GM10248 (cell line): ENCODE results near the gene CITED4.

ENCODE experiments used
- CTCF ChIA-PET: fragments of 300-600 bp; sonication (Branson Sonifier 250); formaldehyde crosslinking; extraction: SDS; loops from one replicate; lab custom pipeline; 2021; ENCODE audit warnings: antibody characterized with exemption; lab: Yijun Ruan, JAX
- POLR2A ChIA-PET: fragments of 350-650 bp; sonication (Branson Sonifier 250); formaldehyde crosslinking; extraction: SDS; loops from one replicate; lab custom pipeline; 2020; ENCODE audit warnings: antibody characterized with exemption; lab: Yijun Ruan, JAX
- DNase-seq: peaks from one replicate; pipeline ENCODE4 v3.0.0; 2012; ENCODE audit errors: extremely low spot score
- CTCF ChIP-seq: IDR thresholded peaks from 2 replicates; pipeline ENCODE4 v1.5.1; 2012; ENCODE audit warnings: mild to moderate bottlenecking, low read depth; ENCODE audit errors: extremely low read depth, missing control alignments, control extremely low read depth

Gene CITED4

GRCh38 chr1:40839943-40840335, 22.2 kb downstream of the CITED4 start:
- DNase-seq: no peak
- ChIA-PET CTCF (interaction anchor here (1.0 to 2.8 kb wide), 2 partner anchors 9 to 66 kb away, joined by 4 to 9 read pairs; no protein-coding TSS in a partner anchor), POLR2A (no interaction called here)
- no peak for TF ChIP-seq CTCF

- CTCF ChIA-PET: interaction anchor here (1.0 to 2.8 kb wide), 3 partner anchors 10 to 65 kb away, joined by 3 to 9 read pairs (median 4); no protein-coding TSS in a partner anchor
- TF ChIP-seq CTCF: no peak
- POLR2A ChIA-PET: no interaction called here
- DNase-seq: no peak
Measured at GRCh38 chr1:40838980-40839942, 22.9 kb downstream of the CITED4 start.

- TF ChIP-seq CTCF: no peak
- ChIA-PET POLR2A (no interaction called here), CTCF (interaction anchor here (1.2 to 2.8 kb wide), 2 partner anchors 11 to 13 kb away, joined by 3 to 9 read pairs; no protein-coding TSS in a partner anchor)
- no peak for DNase-seq
Measured at GRCh38 chr1:40838045-40838979, 23.9 kb downstream of the CITED4 start.

- ChIA-PET POLR2A (no interaction called here), CTCF (interaction anchor here (1.2 kb wide), 1 partner anchor 13 kb away, joined by 3 read pairs; no protein-coding TSS in a partner anchor)
- no peak for TF ChIP-seq CTCF
Measured at GRCh38 chr1:40837601-40838000, 24.6 kb downstream of the CITED4 start.

GRCh38 chr1:40836283-40836682, 25.9 kb downstream of the CITED4 start:
- POLR2A ChIA-PET: no interaction called here
- no peak for TF ChIP-seq CTCF
- no peak for DNase-seq
- CTCF ChIA-PET: interaction anchor here (1.2 to 1.3 kb wide), 3 partner anchors 9 to 112 kb away, joined by 3 to 5 read pairs (median 5); no protein-coding TSS in a partner anchor

More at GRCh38 chr1:40837601-40838000, 24.6 kb downstream of the CITED4 start:
- DNase-seq: no peak

GRCh38 chr1:40834968-40835545, 27.1 kb downstream of the CITED4 start:
- no peak for DNase-seq
- POLR2A ChIA-PET: no interaction called here
- CTCF ChIA-PET: interaction anchor here (0.9 to 1.3 kb wide), 2 partner anchors 113 to 118 kb away, joined by 3 read pairs; no protein-coding TSS in a partner anchor
- TF ChIP-seq CTCF: no peak
